SIG-M5 treated with dmso at 0.1 percent for 504 hours (cell line): ENCODE results near the gene NXPE4.
"Not testable (repeated sequence)": the region's sequence is repeated elsewhere in the genome, so short reads cannot be mapped to it uniquely, and the experiment has no call there.

ENCODE experiments used
- DNase-seq: peaks from one replicate; lab custom pipeline; 2025; ENCODE audit not compliant: unreplicated experiment; lab: John Stamatoyannopoulos, UW

NXPE4 gene

GRCh38 chr11:114610984-114611944 lies 15.7 kb upstream of the NXPE4 start:
- no peak for DNase-seq

- no peak for DNase-seq
Observed at GRCh38 chr11:114610550-114610949, 15.0 kb upstream of the NXPE4 start.

GRCh38 chr11:114609429-114609828 lies 13.8 kb upstream of the NXPE4 start:
- DNase-seq, result no peak

GRCh38 chr11:114608605-114609004 lies 13.0 kb upstream of the NXPE4 start:
- DNase-seq, result not testable (repeated sequence)

GRCh38 chr11:114607753-114608459 lies 12.3 kb upstream of the NXPE4 start:
- no peak for DNase-seq

GRCh38 chr11:114606802-114607075 lies 11.2 kb upstream of the NXPE4 start:
- not testable (repeated sequence) for DNase-seq

- no peak for DNase-seq
Observed at GRCh38 chr11:114606003-114606801, 10.6 kb upstream of the NXPE4 start.

GRCh38 chr11:114605370-114605769 lies 9.8 kb upstream of the NXPE4 start:
- DNase-seq, result no peak

GRCh38 chr11:114604886-114605285 lies 9.3 kb upstream of the NXPE4 start:
- DNase-seq, result no peak

GRCh38 chr11:114604179-114604813 lies 8.7 kb upstream of the NXPE4 start:
- DNase-seq, result no peak

GRCh38 chr11:114603151-114603550 lies 7.6 kb upstream of the NXPE4 start:
- DNase-seq, result not testable (repeated sequence)

GRCh38 chr11:114598461-114598860 lies 2.9 kb upstream of the NXPE4 start:
- no peak for DNase-seq

- DNase-seq, result no peak
Observed at GRCh38 chr11:114596175-114596919, 761 bp upstream of the NXPE4 start.

GRCh38 chr11:114594703-114595102 lies 883 bp downstream of the NXPE4 start:
- DNase-seq, result no peak

GRCh38 chr11:114587398-114587953 lies 8.1 kb downstream of the NXPE4 start:
- DNase-seq, result no peak

- DNase-seq, result no peak
Observed at GRCh38 chr11:114586797-114587196, 8.8 kb downstream of the NXPE4 start.

GRCh38 chr11:114571712-114572111 lies 23.9 kb downstream of the NXPE4 start:
- DNase-seq, result no peak

- DNase-seq, result no peak
Observed at GRCh38 chr11:114569801-114570200, 25.8 kb downstream of the NXPE4 start.

- DNase-seq, result no peak
Observed at GRCh38 chr11:114566276-114566675, 29.3 kb downstream of the NXPE4 start.

- DNase-seq, result no peak
Observed at GRCh38 chr11:114564831-114565230, 30.8 kb downstream of the NXPE4 start.
